Gastrocnemius medialis (tissue), 4 donors: ENCODE data around the gene TAS2R60.

Source experiments
- CTCF ChIP-seq, 5 experiments: fragments of 450-650 bp in 3 of 5; fragments of 200-600 bp in 2 of 5; sonication (generic) in 2 of 5; IDR thresholded peaks in 4 of 5; conservative IDR thresholded peaks in 1 of 5; 1 replicate in 4 of 5; 2 replicates in 1 of 5; pipeline ENCODE4 v1.5.1; 2016 to 2019; ENCODE audit warnings: antibody characterized with exemption in 5 of 5, mild to moderate bottlenecking in 3 of 5, moderate library complexity in 3 of 5
- POLR2A ChIP-seq, 2 donors: fragments of 450-650 bp; IDR thresholded peaks; one replicate each; pipeline ENCODE4 v1.6.1; 2017; ENCODE audit warnings: antibody characterized with exemption in 2 of 2, mild to moderate bottlenecking in 2 of 2, moderate library complexity in 2 of 2

DNA sequence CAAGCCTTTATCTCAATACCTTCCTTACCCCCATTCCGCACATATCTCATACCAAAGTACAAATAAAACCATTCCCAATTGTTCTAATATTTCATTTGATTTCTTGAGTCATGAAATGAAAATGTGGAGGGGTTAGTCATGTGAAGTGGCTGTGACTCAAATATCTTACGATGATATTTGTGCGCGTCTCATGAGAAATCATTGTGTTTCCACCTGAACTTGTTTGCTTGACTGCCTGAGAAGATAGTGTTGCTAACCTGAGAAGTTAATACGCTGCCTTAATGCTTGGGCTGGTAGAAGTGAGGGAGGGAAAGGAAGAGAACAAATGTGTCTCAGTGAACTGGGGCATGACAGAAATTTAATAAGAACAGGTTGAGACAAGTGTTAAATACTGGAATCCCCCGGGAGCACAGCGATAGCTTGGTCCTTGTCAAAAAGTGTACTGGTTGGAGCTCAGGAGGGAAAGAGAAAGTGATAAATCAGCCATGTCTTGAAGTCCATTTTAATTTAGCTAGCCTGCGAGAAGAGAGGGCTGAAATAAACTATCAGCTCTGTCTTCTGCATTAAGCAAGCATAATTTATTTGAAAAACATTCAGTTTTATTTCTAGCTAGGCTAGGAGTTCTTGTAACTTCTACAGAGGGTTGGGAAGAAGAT is 27.4 kb upstream of the TAS2R60 start:
- no peak for TF ChIP-seq CTCF (IDR thresholded peaks at IDR 0.05 in 4 of 5, conservative IDR thresholded peaks at IDR 0.05 in 1 of 5)
- TF ChIP-seq POLR2A (IDR thresholded peaks at IDR 0.05) = no peak
